ENCODE data around the gene PLCB3. TPM values are rescaled to one million over a fixed set of nuclear protein-coding genes. Genes with fewer than 3 reads are reported as not detected.
A peak's percentile ranks its signal among the peaks of the same experiment; 100 is the strongest.

PLCB3 gene
- total and polyA plus RNA-seq, 2 of the 13 experiments (the other 11 are each of a cell fraction or from before 2014, with no cell fraction given): 7.5 to 13.8 TPM

DNA sequence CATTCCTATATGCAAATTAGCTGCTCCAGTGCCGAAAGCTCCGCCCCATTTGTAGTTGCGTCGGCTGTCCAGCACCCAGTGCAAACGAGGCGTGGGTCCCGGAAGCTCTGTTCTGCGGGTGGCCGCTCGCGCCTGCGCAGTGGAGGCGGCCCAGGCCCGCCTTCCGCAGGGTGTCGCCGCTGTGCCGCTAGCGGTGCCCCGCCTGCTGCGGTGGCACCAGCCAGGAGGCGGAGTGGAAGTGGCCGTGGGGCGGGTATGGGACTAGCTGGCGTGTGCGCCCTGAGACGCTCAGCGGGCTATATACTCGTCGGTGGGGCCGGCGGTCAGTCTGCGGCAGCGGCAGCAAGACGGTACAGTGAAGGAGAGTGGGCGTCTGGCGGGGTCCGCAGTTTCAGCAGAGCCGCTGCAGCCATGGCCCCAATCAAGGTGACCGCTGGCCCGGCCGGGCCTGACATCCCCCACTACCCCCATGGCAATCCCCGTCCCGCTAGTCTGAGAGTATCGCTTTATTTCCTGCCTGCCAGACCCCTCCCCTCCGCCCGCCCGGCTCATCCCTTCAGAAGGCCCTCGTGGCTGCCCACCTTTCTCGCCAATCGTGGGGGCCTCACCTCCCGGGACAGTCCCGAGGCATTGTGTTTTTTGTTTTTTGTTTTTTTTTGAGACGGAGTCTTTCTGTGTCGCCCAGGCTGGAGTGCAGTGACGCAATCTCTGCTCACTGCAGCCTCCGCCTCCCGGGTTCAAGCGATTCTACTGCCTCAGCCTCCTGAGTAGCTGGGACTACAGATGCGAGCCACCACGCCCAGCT, 66.8 kb downstream of the PLCB3 start, which contains the start of gene PRDX5 (continued):
- TF ChIP-seq, protein P1, sequence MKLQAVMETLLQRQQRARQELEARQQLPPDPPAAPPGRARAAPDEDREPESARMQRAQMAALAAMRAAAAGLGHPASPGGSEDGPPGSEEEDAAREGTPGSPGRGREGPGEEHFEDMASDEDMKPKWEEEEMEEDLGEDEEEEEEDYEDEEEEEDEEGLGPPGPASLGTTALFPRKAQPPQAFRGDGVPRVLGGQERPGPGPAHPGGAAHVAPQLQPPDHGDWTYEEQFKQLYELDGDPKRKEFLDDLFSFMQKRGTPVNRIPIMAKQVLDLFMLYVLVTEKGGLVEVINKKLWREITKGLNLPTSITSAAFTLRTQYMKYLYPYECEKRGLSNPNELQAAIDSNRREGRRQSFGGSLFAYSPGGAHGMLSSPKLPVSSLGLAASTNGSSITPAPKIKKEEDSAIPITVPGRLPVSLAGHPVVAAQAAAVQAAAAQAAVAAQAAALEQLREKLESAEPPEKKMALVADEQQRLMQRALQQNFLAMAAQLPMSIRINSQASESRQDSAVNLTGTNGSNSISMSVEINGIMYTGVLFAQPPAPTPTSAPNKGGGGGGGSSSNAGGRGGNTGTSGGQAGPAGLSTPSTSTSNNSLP (IDR thresholded peaks at IDR 0.05; ENCODE audit: low read depth, low read length): no peak; the same call in 1 of the 2 replicates
- peak; percentile 65 for TF ChIP-seq STAG1 (CRISPR knock-in tag; IDR thresholded peaks at IDR 0.05)
- no peak for TF ChIP-seq ZKSCAN1 (IDR thresholded peaks at IDR 0.05; ENCODE audit: low read length)
- 0 out of 2 replicates have a peak, but pooled peaks have one; percentile 44 for TF ChIP-seq NFATC3 (CRISPR knock-in tag; IDR thresholded peaks at IDR 0.05)
- 0 out of 2 replicates have a peak, but pooled peaks have one; percentile 27 for TF ChIP-seq FOXO1 (CRISPR knock-in tag; IDR thresholded peaks at IDR 0.05)
- TF ChIP-seq, protein P2, sequence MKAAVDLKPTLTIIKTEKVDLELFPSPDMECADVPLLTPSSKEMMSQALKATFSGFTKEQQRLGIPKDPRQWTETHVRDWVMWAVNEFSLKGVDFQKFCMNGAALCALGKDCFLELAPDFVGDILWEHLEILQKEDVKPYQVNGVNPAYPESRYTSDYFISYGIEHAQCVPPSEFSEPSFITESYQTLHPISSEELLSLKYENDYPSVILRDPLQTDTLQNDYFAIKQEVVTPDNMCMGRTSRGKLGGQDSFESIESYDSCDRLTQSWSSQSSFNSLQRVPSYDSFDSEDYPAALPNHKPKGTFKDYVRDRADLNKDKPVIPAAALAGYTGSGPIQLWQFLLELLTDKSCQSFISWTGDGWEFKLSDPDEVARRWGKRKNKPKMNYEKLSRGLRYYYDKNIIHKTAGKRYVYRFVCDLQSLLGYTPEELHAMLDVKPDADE (CRISPR knock-in tag; IDR thresholded peaks at IDR 0.05): no peak
- no peak for TF ChIP-seq MAFK (conservative IDR thresholded peaks at IDR 0.05 in 1 of 2, IDR thresholded peaks at IDR 0.05 in 1 of 2; ENCODE audit: low read length in 2 of 2)
- TF ChIP-seq, protein P3, sequence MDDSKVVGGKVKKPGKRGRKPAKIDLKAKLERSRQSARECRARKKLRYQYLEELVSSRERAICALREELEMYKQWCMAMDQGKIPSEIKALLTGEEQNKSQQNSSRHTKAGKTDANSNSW (CRISPR knock-in tag; IDR thresholded peaks at IDR 0.05; ENCODE audit: borderline replicate concordance): no peak
- TF ChIP-seq ZNF850 (CRISPR knock-in tag; conservative IDR thresholded peaks at IDR 0.05): 0 out of 2 replicates have a peak, but pooled peaks have one; percentile 2
- peak; percentile 88; the same call in 1 of the 2 replicates for TF ChIP-seq ZZZ3 (CRISPR knock-in tag; IDR thresholded peaks at IDR 0.05; ENCODE audit: borderline replicate concordance)
- TF ChIP-seq ZNF331 (CRISPR knock-in tag; IDR thresholded peaks at IDR 0.05): peak; percentile 49
- no peak; the same call in 1 of the 2 replicates for TF ChIP-seq ZNF776 (CRISPR knock-in tag; IDR thresholded peaks at IDR 0.05)
- no peak for TF ChIP-seq NR2F6 (IDR thresholded peaks at IDR 0.05)
- TF ChIP-seq NR2F6 (CRISPR knock-in tag; IDR thresholded peaks at IDR 0.05): 0 out of 2 replicates have a peak, but pooled peaks have one; percentile 9
- TF ChIP-seq, protein P4, sequence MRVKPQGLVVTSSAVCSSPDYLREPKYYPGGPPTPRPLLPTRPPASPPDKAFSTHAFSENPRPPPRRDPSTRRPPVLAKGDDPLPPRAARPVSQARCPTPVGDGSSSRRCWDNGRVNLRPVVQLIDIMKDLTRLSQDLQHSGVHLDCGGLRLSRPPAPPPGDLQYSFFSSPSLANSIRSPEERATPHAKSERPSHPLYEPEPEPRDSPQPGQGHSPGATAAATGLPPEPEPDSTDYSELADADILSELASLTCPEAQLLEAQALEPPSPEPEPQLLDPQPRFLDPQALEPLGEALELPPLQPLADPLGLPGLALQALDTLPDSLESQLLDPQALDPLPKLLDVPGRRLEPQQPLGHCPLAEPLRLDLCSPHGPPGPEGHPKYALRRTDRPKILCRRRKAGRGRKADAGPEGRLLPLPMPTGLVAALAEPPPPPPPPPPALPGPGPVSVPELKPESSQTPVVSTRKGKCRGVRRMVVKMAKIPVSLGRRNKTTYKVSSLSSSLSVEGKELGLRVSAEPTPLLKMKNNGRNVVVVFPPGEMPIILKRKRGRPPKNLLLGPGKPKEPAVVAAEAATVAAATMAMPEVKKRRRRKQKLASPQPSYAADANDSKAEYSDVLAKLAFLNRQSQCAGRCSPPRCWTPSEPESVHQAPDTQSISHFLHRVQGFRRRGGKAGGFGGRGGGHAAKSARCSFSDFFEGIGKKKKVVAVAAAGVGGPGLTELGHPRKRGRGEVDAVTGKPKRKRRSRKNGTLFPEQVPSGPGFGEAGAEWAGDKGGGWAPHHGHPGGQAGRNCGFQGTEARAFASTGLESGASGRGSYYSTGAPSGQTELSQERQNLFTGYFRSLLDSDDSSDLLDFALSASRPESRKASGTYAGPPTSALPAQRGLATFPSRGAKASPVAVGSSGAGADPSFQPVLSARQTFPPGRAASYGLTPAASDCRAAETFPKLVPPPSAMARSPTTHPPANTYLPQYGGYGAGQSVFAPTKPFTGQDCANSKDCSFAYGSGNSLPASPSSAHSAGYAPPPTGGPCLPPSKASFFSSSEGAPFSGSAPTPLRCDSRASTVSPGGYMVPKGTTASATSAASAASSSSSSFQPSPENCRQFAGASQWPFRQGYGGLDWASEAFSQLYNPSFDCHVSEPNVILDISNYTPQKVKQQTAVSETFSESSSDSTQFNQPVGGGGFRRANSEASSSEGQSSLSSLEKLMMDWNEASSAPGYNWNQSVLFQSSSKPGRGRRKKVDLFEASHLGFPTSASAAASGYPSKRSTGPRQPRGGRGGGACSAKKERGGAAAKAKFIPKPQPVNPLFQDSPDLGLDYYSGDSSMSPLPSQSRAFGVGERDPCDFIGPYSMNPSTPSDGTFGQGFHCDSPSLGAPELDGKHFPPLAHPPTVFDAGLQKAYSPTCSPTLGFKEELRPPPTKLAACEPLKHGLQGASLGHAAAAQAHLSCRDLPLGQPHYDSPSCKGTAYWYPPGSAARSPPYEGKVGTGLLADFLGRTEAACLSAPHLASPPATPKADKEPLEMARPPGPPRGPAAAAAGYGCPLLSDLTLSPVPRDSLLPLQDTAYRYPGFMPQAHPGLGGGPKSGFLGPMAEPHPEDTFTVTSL (CRISPR knock-in tag; IDR thresholded peaks at IDR 0.05; ENCODE audit: borderline replicate concordance): no peak
- peak; percentile 20 for TF ChIP-seq YEATS4 (CRISPR knock-in tag; IDR thresholded peaks at IDR 0.05; ENCODE audit: borderline replicate concordance)
- TF ChIP-seq SCMH1 (CRISPR knock-in tag; IDR thresholded peaks at IDR 0.05; ENCODE audit: borderline replicate concordance): no peak
- TF ChIP-seq, protein P5, sequence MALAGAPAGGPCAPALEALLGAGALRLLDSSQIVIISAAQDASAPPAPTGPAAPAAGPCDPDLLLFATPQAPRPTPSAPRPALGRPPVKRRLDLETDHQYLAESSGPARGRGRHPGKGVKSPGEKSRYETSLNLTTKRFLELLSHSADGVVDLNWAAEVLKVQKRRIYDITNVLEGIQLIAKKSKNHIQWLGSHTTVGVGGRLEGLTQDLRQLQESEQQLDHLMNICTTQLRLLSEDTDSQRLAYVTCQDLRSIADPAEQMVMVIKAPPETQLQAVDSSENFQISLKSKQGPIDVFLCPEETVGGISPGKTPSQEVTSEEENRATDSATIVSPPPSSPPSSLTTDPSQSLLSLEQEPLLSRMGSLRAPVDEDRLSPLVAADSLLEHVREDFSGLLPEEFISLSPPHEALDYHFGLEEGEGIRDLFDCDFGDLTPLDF (CRISPR knock-in tag; IDR thresholded peaks at IDR 0.05): peak; percentile 76; the same call in 1 of the 2 replicates
- peak; percentile 66 for TF ChIP-seq TBX2 (CRISPR knock-in tag; IDR thresholded peaks at IDR 0.05; ENCODE audit: borderline replicate concordance)
